Endothelial cell of umbilical vein (primary cell): ENCODE results near the gene CD300LF. TPM values are rescaled to one million over a fixed set of nuclear protein-coding genes. Genes with fewer than 3 reads are reported as not detected.

ENCODE experiments used
- BruUV-seq: library from RNA; stranded (reverse); fragments of 400-500 nt; replicated peaks from 2 replicates; lab custom pipeline; 2021; lab: Mats Ljungman, UMichigan
- CTCF ChIA-PET: fragments of 300-600, 350-600 bp; sonication (Branson Sonifier 250); formaldehyde crosslinking; loops from one replicate; lab custom pipeline; 2021; ENCODE audit warnings: antibody characterized with exemption, inconsistent platforms; lab: Charles Lee
- POLR2A ChIA-PET: fragments of 300-600, 350-600 bp; sonication (Branson Sonifier 250); formaldehyde crosslinking; loops from one replicate; lab custom pipeline; 2021; ENCODE audit warnings: antibody characterized with exemption, inconsistent platforms; lab: Charles Lee
- DNase-seq: peaks from one replicate; pipeline ENCODE4 v3.0.0-alpha.2; 2011; ENCODE audit warnings: low read depth, low spot score
- FAIRE-seq: peaks from 2 replicates; lab custom pipeline; 2011; peaks lifted over from hg19 to GRCh38; lab: Jason Lieb, UNC
- H2AFZ ChIP-seq: 2 replicates; pipeline ENCODE4 v1.6.0; 2012; ENCODE audit warnings: low read depth, low read length, control low read depth, inconsistent platforms
- H3K27ac ChIP-seq: 2 replicates; pipeline ENCODE4 v1.5.1; 2011; ENCODE audit warnings: low read depth, mild to moderate bottlenecking, control low read depth, low read length, moderate library complexity; ENCODE audit not compliant: insufficient read depth
- H3K27me3 ChIP-seq, 2 experiments: 2 replicates each; pipeline versions ENCODE4 v1.6.0 to v1.6.1; 2011; ENCODE audit warnings: low read length in 2 of 2, mixed read lengths in 1 of 2; ENCODE audit not compliant: control insufficient read depth in 2 of 2, insufficient read depth in 2 of 2
- H3K36me3 ChIP-seq, 2 experiments: 2 replicates in 1 of 2; 3 replicates in 1 of 2; pipeline ENCODE4 v1.5.1; 2011; ENCODE audit warnings: low read length in 2 of 2, mild to moderate bottlenecking in 1 of 2, moderate library complexity in 1 of 2; ENCODE audit not compliant: control insufficient read depth in 2 of 2, insufficient read depth in 2 of 2; ENCODE audit errors: extremely low read depth in 1 of 2
- H3K4me1 ChIP-seq: 3 replicates; pipeline ENCODE4 v1.5.1; 2011; ENCODE audit warnings: mild to moderate bottlenecking, low read length; ENCODE audit not compliant: control insufficient read depth, insufficient read depth; ENCODE audit errors: extremely low read depth
- H3K4me2 ChIP-seq: 2 replicates; pipeline ENCODE4 v1.6.1; 2011; ENCODE audit warnings: low read length, control low read depth, mixed read lengths; ENCODE audit not compliant: insufficient read depth
- H3K4me3 ChIP-seq, 3 experiments: fragments of 200-600 bp in 1 of 3; sonication (generic), shearing (Covaris generic) in 1 of 3; replicated peaks in 1 of 3; 2 replicates each; pipeline ENCODE4 v1.5.1; 2011 to 2016; ENCODE audit warnings: control low read depth in 3 of 3, low read length in 3 of 3, mild to moderate bottlenecking in 2 of 3, inconsistent platforms in 1 of 3, low read depth in 1 of 3, moderate library complexity in 1 of 3; ENCODE audit not compliant: insufficient read depth in 1 of 3
- H3K79me2 ChIP-seq: 2 replicates; pipeline ENCODE4 v1.6.0; 2012; ENCODE audit warnings: low read length, inconsistent platforms; ENCODE audit not compliant: control insufficient read depth, insufficient read depth
- H3K9ac ChIP-seq: replicated peaks from 2 replicates; pipeline ENCODE3; 2011; ENCODE audit warnings: low read length, control low read depth; ENCODE audit not compliant: insufficient read depth; ENCODE audit errors: extremely low read depth
- H3K9me1 ChIP-seq: replicated peaks from 3 replicates; pipeline ENCODE4 v1.6.0; 2011; ENCODE audit warnings: mild to moderate bottlenecking, low read length; ENCODE audit not compliant: control insufficient read depth, insufficient read depth; ENCODE audit errors: extremely low read depth
- H3K9me3 ChIP-seq: replicated peaks from 2 replicates; pipeline ENCODE4 v1.5.1; 2012; ENCODE audit warnings: low read length, inconsistent platforms; ENCODE audit not compliant: control insufficient read depth, insufficient read depth
- H4K20me1 ChIP-seq: replicated peaks from 2 replicates; pipeline ENCODE3; 2011; ENCODE audit warnings: mild to moderate bottlenecking, low read length; ENCODE audit not compliant: control insufficient read depth, insufficient read depth; ENCODE audit errors: extremely low read depth
- CTCF ChIP-seq, 2 donors: IDR thresholded peaks; 1 replicate in 1 of 2; 2 replicates in 1 of 2; pipeline ENCODE4 v1.5.1; 2011; ENCODE audit warnings: low read length in 2 of 2, mild to moderate bottlenecking in 2 of 2, moderate library complexity in 2 of 2, control low read depth in 1 of 2, inconsistent platforms in 1 of 2, low read depth in 1 of 2; ENCODE audit not compliant: insufficient read depth in 1 of 2; ENCODE audit errors: extremely low read depth in 1 of 2
- EZH2 ChIP-seq: IDR thresholded peaks from 2 replicates; pipeline ENCODE4 v1.6.1; 2012; ENCODE audit warnings: borderline replicate concordance, low read depth, mild to moderate bottlenecking, moderate library complexity, low read length, inconsistent platforms; ENCODE audit not compliant: severe bottlenecking
- FOS ChIP-seq: IDR thresholded peaks from 2 replicates; pipeline ENCODE4 v1.6.1; 2011; ENCODE audit warnings: mild to moderate bottlenecking, low read length, moderate library complexity, borderline replicate concordance; ENCODE audit not compliant: insufficient read depth
- GATA2 ChIP-seq: IDR thresholded peaks from 2 replicates; pipeline ENCODE4 v1.7.0; 2011; ENCODE audit warnings: low read depth, mild to moderate bottlenecking, moderate library complexity, mixed read lengths, low read length; ENCODE audit not compliant: insufficient read length, insufficient read depth
- JUN ChIP-seq: IDR thresholded peaks from 2 replicates; pipeline ENCODE4 v1.6.1; 2011; ENCODE audit warnings: borderline replicate concordance, low read depth; ENCODE audit not compliant: insufficient read length, insufficient read depth
- MAX ChIP-seq: IDR thresholded peaks from 2 replicates; pipeline ENCODE4 v1.6.1; 2011; ENCODE audit not compliant: insufficient read depth, insufficient read length
- MYC ChIP-seq: IDR thresholded peaks from one replicate; pipeline ENCODE4 v1.6.1; 2011; ENCODE audit warnings: mild to moderate bottlenecking, low read depth, low read length
- POLR2A ChIP-seq: IDR thresholded peaks from 2 replicates; pipeline ENCODE4 v1.6.1; 2012; ENCODE audit warnings: low read depth, mild to moderate bottlenecking, control low read depth, low read length
- POLR2AphosphoS5 ChIP-seq: IDR thresholded peaks from 2 replicates; pipeline ENCODE4 v1.6.1; 2012; ENCODE audit warnings: low read depth, mild to moderate bottlenecking, control low read depth, low read length, moderate library complexity; ENCODE audit not compliant: insufficient read depth
- dilution Hi-C: fragments of 300-500 bp; cut with MboI; formaldehyde crosslinking; loops from one replicate; pipeline ENCODE4 v1.15.0; 2019; ENCODE audit warnings: low sequenced_read_pairs; ENCODE audit not compliant: extremely low pct_ligation_motif_present
- intact Hi-C: fragments of 100-400 bp; cut with micrococcal nuclease; formaldehyde crosslinking; loops from one replicate; pipeline ENCODE4 v1.10.0; 2022
- polyA plus RNA-seq, 4 experiments: library from polyadenylated mRNA; depleted of rRNA in 3 of 4; stranded (reverse) in 3 of 4; unstranded in 1 of 4; fragments of >200 nt; gene quantifications; 2 replicates each; pipeline versions ENCODE4 v1.2.1 to v1.2.3, GENCODE V29; 2011 to 2012; ENCODE audit warnings: missing spikeins in 1 of 4
- total RNA-seq: library from RNA; stranded (reverse); gene quantifications from 2 replicates; pipeline ENCODE4 v1.2.3, GENCODE V29; 2021

The CD300LF gene
- total and polyA plus RNA-seq, 2 donors (not counting 3 experiments of a cell fraction or from before 2014, with no cell fraction given), result not detected

GRCh38 chr17:74698069-74698468 is 14.7 kb downstream of the CD300LF start:
- no peak for FAIRE-seq
- no peak for DNase-seq
- Histone ChIP-seq H3K36me3 (no peaks in the 10 kb centered on the region), H3K9me3 (no peaks in the 10 kb centered on the region), H3K9me1 (no peaks in the 10 kb centered on the region), H3K9ac (no peak overlapping the region), H3K27me3 (no peaks in the 10 kb centered on the region), H4K20me1 (no peaks in the 10 kb centered on the region), H2AFZ (no peak overlapping the region), H3K4me2 (no peak overlapping the region), H3K4me3 (no peak overlapping the region), H3K79me2 (no peaks in the 10 kb centered on the region), H3K27ac (no peak overlapping the region), H3K4me1 (no peaks in the 10 kb centered on the region)
- dilution Hi-C loops (no loop called here), intact Hi-C loops (no loop called here)
- BruUV-seq, result no TSS peak
- ChIA-PET POLR2A (no interaction called here), CTCF (no interaction called here)
- TF ChIP-seq GATA2 (no peak), EZH2 (no peak), MAX (no peak), MYC (no peak), POLR2A (no peak), POLR2AphosphoS5 (no peak), CTCF (IDR thresholded peaks at IDR 0.05; ENCODE audit: extremely low read depth in 1 of 2, insufficient read depth in 1 of 2, low read depth in 1 of 2, low read length in 2 of 2) (no peak), JUN (no peak), FOS (no peak)
